HS-27A (cell line): ENCODE data around the gene MASTL.
A peak's percentile ranks its signal among the peaks of the same experiment; 100 is the strongest.
"Not testable (repeated sequence)": the region's sequence is repeated elsewhere in the genome, so short reads cannot be mapped to it uniquely, and the experiment has no call there.

ENCODE experiments used
- DNase-seq: peaks from one replicate; pipeline ENCODE4 v3.0.0-alpha.2; 2012; ENCODE audit warnings: low read depth, missing footprints

Gene MASTL

GRCh38 chr10:27155066-27155754 lies at the start of gene MASTL:
TSS of gene MASTL (plus strand) at chr10:27155352. CDS start at chr10:27155427, 75 bp downstream.
- DNase-seq: peak; percentile 47

GRCh38 chr10:27108165-27108564 lies 47.0 kb upstream of the MASTL start:
- DNase-seq: no peak

- no peak for DNase-seq
These were observed 20.8 kb upstream of the MASTL start for GRCh38 chr10:27134371-27134770.

GRCh38 chr10:27138277-27138676 lies 16.9 kb upstream of the MASTL start:
- DNase-seq: no peak

GRCh38 chr10:27143686-27144085 lies 11.5 kb upstream of the MASTL start:
- DNase-seq: no peak

- DNase-seq: no peak
These were observed 9.2 kb upstream of the MASTL start for GRCh38 chr10:27145937-27146336.

- DNase-seq: no peak
These were observed 7.5 kb upstream of the MASTL start for GRCh38 chr10:27147701-27148100.

- DNase-seq: no peak
These were observed 4.9 kb upstream of the MASTL start for GRCh38 chr10:27150261-27150660.

GRCh38 chr10:27152687-27153086 lies 2.5 kb upstream of the MASTL start:
- no peak for DNase-seq

GRCh38 chr10:27153329-27153728 lies 1.8 kb upstream of the MASTL start:
- DNase-seq: no peak

GRCh38 chr10:27153845-27154193 lies 1.3 kb upstream of the MASTL start:
- no peak for DNase-seq

GRCh38 chr10:27156566-27156965 lies 1.4 kb downstream of the MASTL start:
- DNase-seq: not testable (repeated sequence)

GRCh38 chr10:27157150-27157549 lies 2.0 kb downstream of the MASTL start:
- DNase-seq: no peak

GRCh38 chr10:27158421-27158820 lies 3.3 kb downstream of the MASTL start:
- no peak for DNase-seq

- DNase-seq: no peak
These were observed 14.7 kb downstream of the MASTL start for GRCh38 chr10:27169849-27170248.

GRCh38 chr10:27188259-27188658 lies 33.1 kb downstream of the MASTL start:
- no peak for DNase-seq

- DNase-seq: no peak
These were observed 33.7 kb downstream of the MASTL start for GRCh38 chr10:27188897-27189296.

GRCh38 chr10:27190508-27190907 lies 35.4 kb downstream of the MASTL start:
- DNase-seq: no peak

GRCh38 chr10:27192284-27192683 lies 37.1 kb downstream of the MASTL start:
- DNase-seq: peak; percentile 63

GRCh38 chr10:27197980-27198620 lies 42.9 kb downstream of the MASTL start:
- DNase-seq: no peak

- no peak for DNase-seq
These were observed 48.7 kb downstream of the MASTL start for GRCh38 chr10:27203806-27204205.

GRCh38 chr10:27207350-27207749 lies 52.2 kb downstream of the MASTL start:
- DNase-seq: no peak

GRCh38 chr10:27223964-27224363 lies 68.8 kb downstream of the MASTL start:
- no peak for DNase-seq

- DNase-seq: no peak
These were observed 69.9 kb downstream of the MASTL start for GRCh38 chr10:27225011-27225590.
